Measurements from ENCODE around the gene ZFP28.

ZFP28 gene

DNA sequence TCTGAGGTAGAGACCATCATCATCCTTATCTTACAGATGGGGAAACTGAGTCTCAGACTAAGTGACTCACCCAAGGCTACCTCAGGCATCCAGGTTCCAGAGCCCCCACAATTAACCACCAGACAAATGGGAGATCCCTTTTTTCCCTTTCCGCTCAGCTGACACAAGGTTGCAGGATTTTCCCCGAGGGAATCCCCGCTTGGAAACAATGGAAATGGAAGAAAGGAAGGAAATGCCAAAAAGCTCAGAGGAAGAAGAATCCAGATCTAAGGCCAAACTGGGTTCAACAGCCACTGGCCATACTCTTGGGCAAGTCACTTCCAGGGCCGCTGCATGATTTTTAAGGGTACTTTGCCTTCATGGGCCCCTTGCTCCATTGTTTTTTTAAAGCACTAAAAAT, 57.9 kb downstream of the ZFP28 start:
- no peak for DNase-seq

DNA sequence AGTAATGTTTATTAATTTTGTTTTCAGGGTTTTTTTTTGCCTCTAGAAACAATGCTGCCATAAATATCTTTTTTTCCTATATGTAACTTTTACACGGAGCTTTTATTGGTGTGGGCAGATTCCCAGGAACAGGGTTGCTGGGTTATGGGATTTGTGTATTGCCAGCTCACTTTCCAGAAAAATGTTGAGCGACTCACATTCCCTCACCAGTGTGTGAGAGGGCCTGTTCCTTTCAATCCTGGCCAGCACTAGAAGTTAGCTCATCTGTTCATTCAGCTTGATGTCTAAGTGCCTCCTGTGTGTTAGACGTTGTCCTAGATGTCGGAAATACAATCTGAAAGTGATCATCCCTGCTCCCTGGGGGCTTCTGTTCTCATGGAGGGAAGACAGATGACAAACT, 58.9 kb downstream of the ZFP28 start:
- no peak for DNase-seq

DNA sequence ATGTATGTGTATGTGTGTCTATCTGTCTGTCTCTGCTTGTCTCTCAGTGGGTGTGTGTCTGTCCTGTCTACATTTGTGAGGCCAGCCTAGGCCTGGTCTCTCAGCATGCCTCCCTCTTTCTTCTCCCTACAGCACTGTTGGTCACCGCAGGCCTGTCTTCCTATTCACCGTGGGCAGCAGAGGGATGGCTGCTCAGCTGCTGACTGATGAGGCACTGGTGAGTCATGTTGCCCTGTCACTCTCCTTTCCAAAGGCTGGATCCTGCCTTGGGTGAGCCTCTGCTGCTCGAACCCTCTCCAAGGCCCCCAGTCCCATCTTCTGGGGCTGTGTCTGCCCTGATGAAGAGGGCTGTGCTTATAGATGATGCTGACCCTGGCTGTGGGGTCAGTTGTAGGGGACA, 62.6 kb downstream of the ZFP28 start:
- DNase-seq: no peak

GRCh38 chr19:56603829-56604228, 65.1 kb downstream of the ZFP28 start:
- DNase-seq: no peak
